Activated naive CD8-positive, alpha-beta T cell treated with anti-CD3 and anti-CD28 coated beads for 36 hours (primary cell): ENCODE results near the gene SLC48A1. TPM values are rescaled to one million over a fixed set of nuclear protein-coding genes. Genes with fewer than 3 reads are reported as not detected.
"Not testable (repeated sequence)": the region's sequence is repeated elsewhere in the genome, so short reads cannot be mapped to it uniquely, and the experiment has no call there.

Source experiments
- DNase-seq: peaks from one replicate; pipeline ENCODE4 v3.0.0; 2021
- H3K27ac Mint-ChIP-seq: one replicate; pipeline ENCODE4 v1.8.0; 2022; ENCODE audit warnings: mild to moderate bottlenecking, moderate library complexity, mixed read lengths
- H3K27me3 Mint-ChIP-seq: one replicate; pipeline ENCODE4 v1.8.0; 2022; ENCODE audit warnings: mild to moderate bottlenecking, mixed read lengths
- H3K36me3 Mint-ChIP-seq: one replicate; pipeline ENCODE4 v1.8.0; 2021; ENCODE audit warnings: mild to moderate bottlenecking, mixed read lengths
- H3K4me1 Mint-ChIP-seq: one replicate; pipeline ENCODE4 v1.8.0; 2021; ENCODE audit warnings: mixed read lengths
- H3K4me3 Mint-ChIP-seq: one replicate; pipeline ENCODE4 v1.8.0; 2022; ENCODE audit warnings: mild to moderate bottlenecking, moderate library complexity, mixed read lengths
- H3K9me3 Mint-ChIP-seq: one replicate; pipeline ENCODE4 v1.8.0; 2022; ENCODE audit warnings: mixed read lengths
- total RNA-seq, 2 experiments: library from RNA; stranded (reverse); gene quantifications; one replicate each; pipeline ENCODE4 v1.2.3, GENCODE V29; 2021

Gene SLC48A1
- total RNA-seq, 2 experiments from 2014 or later: 5.4 to 6.0 TPM

GRCh38 chr12:47812797-47813510 is 39.9 kb downstream of the SLC48A1 start:
- Mint-ChIP-seq H3K4me1 (peaks cover 78% of the 10 kb centered on the region), H3K36me3 (peaks cover 73% of the 10 kb centered on the region), H3K4me3 (peak overlapping the region; percentile 98), H3K9me3 (no peaks in the 10 kb centered on the region), H3K27ac (peak overlapping the region; percentile 99), H3K27me3 (no peaks in the 10 kb centered on the region)
- peak; percentile 94 for DNase-seq

- Mint-ChIP-seq H3K4me3 (peak overlapping the region; percentile 98), H3K36me3 (peaks cover 80% of the 10 kb centered on the region), H3K9me3 (no peaks in the 10 kb centered on the region), H3K27me3 (no peaks in the 10 kb centered on the region), H3K4me1 (peaks cover 76% of the 10 kb centered on the region), H3K27ac (peak overlapping the region; percentile 99)
- no peak for DNase-seq
These were observed 40.6 kb downstream of the SLC48A1 start for GRCh38 chr12:47813511-47814196.

GRCh38 chr12:47814539-47815170 is 41.6 kb downstream of the SLC48A1 start:
- H3K9me3 Mint-ChIP-seq: no peaks in the 10 kb centered on the region
- no peaks in the 10 kb centered on the region for H3K27me3 Mint-ChIP-seq
- no peak for DNase-seq
- peak overlapping the region; percentile 99 for H3K27ac Mint-ChIP-seq
- H3K4me1 Mint-ChIP-seq: peaks cover 69% of the 10 kb centered on the region
- peaks cover 83% of the 10 kb centered on the region for H3K36me3 Mint-ChIP-seq
- peak overlapping the region; percentile 98 for H3K4me3 Mint-ChIP-seq

- not testable (repeated sequence) for DNase-seq, H3K27me3 Mint-ChIP-seq, H3K9me3 Mint-ChIP-seq
- H3K36me3 Mint-ChIP-seq: peaks cover 78% of the 10 kb centered on the region
- peak overlapping the region; percentile 98 for H3K4me3 Mint-ChIP-seq
- H3K27ac Mint-ChIP-seq: peak overlapping the region; percentile 99
- H3K4me1 Mint-ChIP-seq: peaks cover 65% of the 10 kb centered on the region
These were observed 42.4 kb downstream of the SLC48A1 start for GRCh38 chr12:47815447-47815846.

GRCh38 chr12:47816403-47817271 is 43.6 kb downstream of the SLC48A1 start:
- no peaks in the 10 kb centered on the region for H3K9me3 Mint-ChIP-seq
- H3K4me1 Mint-ChIP-seq: peaks cover 63% of the 10 kb centered on the region
- H3K36me3 Mint-ChIP-seq: peaks cover 66% of the 10 kb centered on the region
- no peaks in the 10 kb centered on the region for H3K27me3 Mint-ChIP-seq
- H3K27ac Mint-ChIP-seq: peak overlapping the region; percentile 99
- H3K4me3 Mint-ChIP-seq: peak overlapping the region; percentile 98
- no peak for DNase-seq

- Mint-ChIP-seq H3K4me1 (peaks cover 65% of the 10 kb centered on the region), H3K9me3 (no peaks in the 10 kb centered on the region), H3K36me3 (peaks cover 60% of the 10 kb centered on the region), H3K4me3 (peak overlapping the region; percentile 98), H3K27me3 (no peaks in the 10 kb centered on the region), H3K27ac (peak overlapping the region; percentile 99)
- DNase-seq: no peak
These were observed 44.4 kb downstream of the SLC48A1 start for GRCh38 chr12:47817272-47818006.

- Mint-ChIP-seq H3K4me3 (peak overlapping the region; percentile 98), H3K4me1 (peaks cover 66% of the 10 kb centered on the region), H3K27ac (peak overlapping the region; percentile 99), H3K27me3 (no peaks in the 10 kb centered on the region), H3K36me3 (peaks cover 57% of the 10 kb centered on the region), H3K9me3 (no peaks in the 10 kb centered on the region)
- DNase-seq: no peak
These were observed 45.0 kb downstream of the SLC48A1 start for GRCh38 chr12:47818007-47818376.

GRCh38 chr12:47818467-47819137 is 45.6 kb downstream of the SLC48A1 start:
- peak overlapping the region; percentile 98 for H3K4me3 Mint-ChIP-seq
- peaks cover 52% of the 10 kb centered on the region for H3K36me3 Mint-ChIP-seq

GRCh38 chr12:47819138-47819895 is 46.3 kb downstream of the SLC48A1 start:
- peaks cover 45% of the 10 kb centered on the region for H3K36me3 Mint-ChIP-seq
- no peaks in the 10 kb centered on the region for H3K9me3 Mint-ChIP-seq
- H3K27ac Mint-ChIP-seq: peak overlapping the region; percentile 99
- H3K4me3 Mint-ChIP-seq: peak overlapping the region; percentile 98
- H3K4me1 Mint-ChIP-seq: peaks cover 70% of the 10 kb centered on the region
- no peaks in the 10 kb centered on the region for H3K27me3 Mint-ChIP-seq
- DNase-seq: peak; percentile 63

More at GRCh38 chr12:47818467-47819137, 45.6 kb downstream of the SLC48A1 start:
- Mint-ChIP-seq H3K27ac (peak overlapping the region; percentile 99), H3K9me3 (no peaks in the 10 kb centered on the region), H3K27me3 (no peaks in the 10 kb centered on the region), H3K4me1 (peaks cover 68% of the 10 kb centered on the region)
- peak; percentile 48 for DNase-seq

- H3K27ac Mint-ChIP-seq: peak within 1 kb of the TSS; percentile 99
- peak within 1 kb of the TSS; percentile 98 for H3K4me3 Mint-ChIP-seq
- peaks cover 37% of the 10 kb centered on the region for H3K36me3 Mint-ChIP-seq
- H3K9me3 Mint-ChIP-seq: no peaks in the 10 kb centered on the region
- H3K4me1 Mint-ChIP-seq: peaks cover 70% of the 10 kb centered on the region
- peak; percentile 72 for DNase-seq
- no peaks in the 10 kb centered on the region for H3K27me3 Mint-ChIP-seq
These were observed 47.0 kb downstream of the SLC48A1 start, which contains the start of gene HDAC7 for GRCh38 chr12:47819896-47820630. Gene HDAC7 (minus strand): TSS chr12:47819903. CDS start chr12:47819785, 118 bp downstream.

- peaks cover 30% of the 10 kb centered on the region for H3K36me3 Mint-ChIP-seq
- H3K4me1 Mint-ChIP-seq: peaks cover 70% of the 10 kb centered on the region
- H3K9me3 Mint-ChIP-seq: no peaks in the 10 kb centered on the region
- no peak for DNase-seq
- peak overlapping the region; percentile 89 for H3K4me3 Mint-ChIP-seq
- peak overlapping the region; percentile 98 for H3K27ac Mint-ChIP-seq
- no peaks in the 10 kb centered on the region for H3K27me3 Mint-ChIP-seq
These were observed 47.8 kb downstream of the SLC48A1 start for GRCh38 chr12:47820631-47821345.

GRCh38 chr12:47821346-47821706 is 48.3 kb downstream of the SLC48A1 start:
- Mint-ChIP-seq H3K36me3 (peaks cover 25% of the 10 kb centered on the region), H3K27me3 (no peaks in the 10 kb centered on the region), H3K4me3 (peak overlapping the region; percentile 89), H3K27ac (peak overlapping the region; percentile 98), H3K9me3 (no peaks in the 10 kb centered on the region), H3K4me1 (peaks cover 70% of the 10 kb centered on the region)
- DNase-seq: no peak
